Ishikawa (cell line): ENCODE results near the gene RAB3C.

Source experiments
- CEBPB ChIP-seq: IDR thresholded peaks from 2 replicates; pipeline ENCODE4 v1.6.1; 2012
- CREB1 ChIP-seq: IDR thresholded peaks from 2 replicates; pipeline ENCODE4 v1.6.1; 2012; ENCODE audit warnings: low read depth
- EGR1 ChIP-seq: IDR thresholded peaks from 2 replicates; pipeline ENCODE4 v1.6.1; 2012
- EP300 ChIP-seq: IDR thresholded peaks from 2 replicates; pipeline ENCODE4 v1.6.1; 2012; ENCODE audit warnings: borderline replicate concordance
- FOXM1 ChIP-seq: IDR thresholded peaks from 2 replicates; pipeline ENCODE4 v1.6.1; 2012; ENCODE audit warnings: low read depth, borderline replicate concordance
- MAX ChIP-seq: IDR thresholded peaks from 2 replicates; pipeline ENCODE4 v1.6.1; 2012
- NFIC ChIP-seq: IDR thresholded peaks from 2 replicates; pipeline ENCODE4 v1.6.1; 2012
- RAD21 ChIP-seq: IDR thresholded peaks from 2 replicates; pipeline ENCODE4 v1.6.1; 2012; ENCODE audit warnings: low read depth
- REST ChIP-seq: IDR thresholded peaks from 2 replicates; pipeline ENCODE4 v1.6.1; 2012; ENCODE audit warnings: low read depth, mild to moderate bottlenecking
- TAF1 ChIP-seq: IDR thresholded peaks from 2 replicates; pipeline ENCODE4 v1.6.1; 2012; ENCODE audit warnings: low read depth, mild to moderate bottlenecking
- TCF12 ChIP-seq: IDR thresholded peaks from 2 replicates; pipeline ENCODE4 v1.6.1; 2012; ENCODE audit warnings: low read depth
- TEAD4 ChIP-seq: IDR thresholded peaks from 2 replicates; pipeline ENCODE4 v1.6.1; 2012
- YY1 ChIP-seq: IDR thresholded peaks from 2 replicates; pipeline ENCODE4 v1.6.1; 2012; ENCODE audit warnings: low read depth
- ZBTB7A ChIP-seq: IDR thresholded peaks from 2 replicates; pipeline ENCODE4 v1.6.1; 2012; ENCODE audit warnings: low read depth

GRCh38 chr5:58795327-58795726 is 212.5 kb downstream of the RAB3C start:
- TF ChIP-seq EGR1: no peak
- no peak for TF ChIP-seq EP300
- no peak for TF ChIP-seq YY1
- TF ChIP-seq MAX: no peak
- TF ChIP-seq CREB1: no peak
- no peak for TF ChIP-seq FOXM1
- no peak for TF ChIP-seq REST
- no peak for TF ChIP-seq NFIC
- no peak for TF ChIP-seq TAF1
- no peak for TF ChIP-seq ZBTB7A
- no peak for TF ChIP-seq RAD21
- TF ChIP-seq TCF12: no peak
- TF ChIP-seq CEBPB: no peak
- TF ChIP-seq TEAD4: no peak
